ENCODE results near the gene WNK2. TPM values are rescaled to one million over a fixed set of nuclear protein-coding genes. Genes with fewer than 3 reads are reported as not detected.

Gene WNK2
- total and polyA plus RNA-seq, 2 donors (not counting 3 experiments of a cell fraction or from before 2014, with no cell fraction given), result not detected

- ChIA-PET CTCF (interaction anchor here (0.6 to 0.9 kb wide), 2 partner anchors 21 to 23 kb away, joined by 3 read pairs; no protein-coding TSS in a partner anchor), POLR2A (no interaction called here)
- H3K9me3 ChIP-seq (replicated peaks; ENCODE audit: control insufficient read depth, insufficient read depth, low read length), result no peaks in the 10 kb centered on the region
- H3K36me3 ChIP-seq (ENCODE audit: control insufficient read depth in 2 of 2, extremely low read depth in 1 of 2, insufficient read depth in 2 of 2, low read length in 2 of 2), result no peaks in the 10 kb centered on the region
- no peaks in the 10 kb centered on the region for H3K79me2 ChIP-seq (ENCODE audit: control insufficient read depth, insufficient read depth, low read length)
- H3K4me3 ChIP-seq (replicated peaks in 1 of 3; ENCODE audit: insufficient read depth in 1 of 3, low read depth in 1 of 3, low read length in 3 of 3), result no peak overlapping the region
- intact Hi-C loops (cut with micrococcal nuclease), result no loop called here
- no peak overlapping the region for H2AFZ ChIP-seq (ENCODE audit: low read depth, low read length)
- H3K27me3 ChIP-seq (ENCODE audit: control insufficient read depth in 2 of 2, insufficient read depth in 2 of 2, low read length in 2 of 2), result no peaks in the 10 kb centered on the region
- dilution Hi-C loops (cut with MboI; ENCODE audit: extremely low pct_ligation_motif_present, low sequenced_read_pairs), result no loop called here
- no peak overlapping the region for H3K27ac ChIP-seq (ENCODE audit: insufficient read depth, low read depth, low read length)
- DNase-seq (ENCODE audit: low read depth, low spot score) (no peak), FAIRE-seq (no peak)
- H3K4me1 ChIP-seq (ENCODE audit: control insufficient read depth, extremely low read depth, insufficient read depth, low read length), result no peaks in the 10 kb centered on the region
- BruUV-seq (replicated peaks), result no TSS peak
- no peaks in the 10 kb centered on the region for H3K9me1 ChIP-seq (replicated peaks; ENCODE audit: control insufficient read depth, extremely low read depth, insufficient read depth, low read length)
- TF ChIP-seq, protein P1, sequence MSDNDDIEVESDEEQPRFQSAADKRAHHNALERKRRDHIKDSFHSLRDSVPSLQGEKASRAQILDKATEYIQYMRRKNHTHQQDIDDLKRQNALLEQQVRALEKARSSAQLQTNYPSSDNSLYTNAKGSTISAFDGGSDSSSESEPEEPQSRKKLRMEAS (IDR thresholded peaks at IDR 0.05; ENCODE audit: insufficient read depth, insufficient read length), result no peak
- no peak for TF ChIP-seq POLR2A (IDR thresholded peaks at IDR 0.05; ENCODE audit: low read depth, low read length)
- no peak for TF ChIP-seq GATA2 (IDR thresholded peaks at IDR 0.05; ENCODE audit: insufficient read depth, insufficient read length, low read depth, low read length)
- no peak overlapping the region for H3K4me2 ChIP-seq (ENCODE audit: insufficient read depth, low read length)
- H3K9ac ChIP-seq (replicated peaks; ENCODE audit: extremely low read depth, insufficient read depth, low read length), result no peak overlapping the region
- no peaks in the 10 kb centered on the region for H4K20me1 ChIP-seq (replicated peaks; ENCODE audit: control insufficient read depth, extremely low read depth, insufficient read depth, low read length)
Measured at GRCh38 chr9:93196096-93197055, 12.4 kb downstream of the WNK2 start.

- Histone ChIP-seq H4K20me1 (replicated peaks; ENCODE audit: control insufficient read depth, extremely low read depth, insufficient read depth, low read length) (no peaks in the 10 kb centered on the region), H3K9me3 (replicated peaks; ENCODE audit: control insufficient read depth, insufficient read depth, low read length) (no peaks in the 10 kb centered on the region), H3K4me2 (ENCODE audit: insufficient read depth, low read length) (no peak overlapping the region), H3K4me3 (replicated peaks in 1 of 3; ENCODE audit: insufficient read depth in 1 of 3, low read depth in 1 of 3, low read length in 3 of 3) (no peak overlapping the region), H3K4me1 (ENCODE audit: control insufficient read depth, extremely low read depth, insufficient read depth, low read length) (no peaks in the 10 kb centered on the region), H3K36me3 (ENCODE audit: control insufficient read depth in 2 of 2, extremely low read depth in 1 of 2, insufficient read depth in 2 of 2, low read length in 2 of 2) (no peaks in the 10 kb centered on the region), H3K79me2 (ENCODE audit: control insufficient read depth, insufficient read depth, low read length) (no peaks in the 10 kb centered on the region), H3K27me3 (ENCODE audit: control insufficient read depth in 2 of 2, insufficient read depth in 2 of 2, low read length in 2 of 2) (no peaks in the 10 kb centered on the region), H2AFZ (ENCODE audit: low read depth, low read length) (no peak overlapping the region), H3K9me1 (replicated peaks; ENCODE audit: control insufficient read depth, extremely low read depth, insufficient read depth, low read length) (no peaks in the 10 kb centered on the region), H3K9ac (replicated peaks; ENCODE audit: extremely low read depth, insufficient read depth, low read length) (no peak overlapping the region), H3K27ac (ENCODE audit: insufficient read depth, low read depth, low read length) (no peak overlapping the region)
- FAIRE-seq (no peak), DNase-seq (ENCODE audit: low read depth, low spot score) (no peak)
- ChIA-PET POLR2A (no interaction called here), CTCF (no interaction called here)
- dilution Hi-C loops (cut with MboI; ENCODE audit: extremely low pct_ligation_motif_present, low sequenced_read_pairs) (no loop called here), intact Hi-C loops (cut with micrococcal nuclease) (no loop called here)
- BruUV-seq (replicated peaks), result no TSS peak
- TF ChIP-seq, protein P2, sequence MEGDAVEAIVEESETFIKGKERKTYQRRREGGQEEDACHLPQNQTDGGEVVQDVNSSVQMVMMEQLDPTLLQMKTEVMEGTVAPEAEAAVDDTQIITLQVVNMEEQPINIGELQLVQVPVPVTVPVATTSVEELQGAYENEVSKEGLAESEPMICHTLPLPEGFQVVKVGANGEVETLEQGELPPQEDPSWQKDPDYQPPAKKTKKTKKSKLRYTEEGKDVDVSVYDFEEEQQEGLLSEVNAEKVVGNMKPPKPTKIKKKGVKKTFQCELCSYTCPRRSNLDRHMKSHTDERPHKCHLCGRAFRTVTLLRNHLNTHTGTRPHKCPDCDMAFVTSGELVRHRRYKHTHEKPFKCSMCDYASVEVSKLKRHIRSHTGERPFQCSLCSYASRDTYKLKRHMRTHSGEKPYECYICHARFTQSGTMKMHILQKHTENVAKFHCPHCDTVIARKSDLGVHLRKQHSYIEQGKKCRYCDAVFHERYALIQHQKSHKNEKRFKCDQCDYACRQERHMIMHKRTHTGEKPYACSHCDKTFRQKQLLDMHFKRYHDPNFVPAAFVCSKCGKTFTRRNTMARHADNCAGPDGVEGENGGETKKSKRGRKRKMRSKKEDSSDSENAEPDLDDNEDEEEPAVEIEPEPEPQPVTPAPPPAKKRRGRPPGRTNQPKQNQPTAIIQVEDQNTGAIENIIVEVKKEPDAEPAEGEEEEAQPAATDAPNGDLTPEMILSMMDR (IDR thresholded peaks at IDR 0.05; ENCODE audit: extremely low read depth in 1 of 2, insufficient read depth in 1 of 2, low read depth in 1 of 2, low read length in 2 of 2), result no peak
- TF ChIP-seq, protein P1 (IDR thresholded peaks at IDR 0.05; ENCODE audit: insufficient read depth, insufficient read length), result no peak
- no peak for TF ChIP-seq MYC (IDR thresholded peaks at IDR 0.05; ENCODE audit: low read depth, low read length)
- no peak for TF ChIP-seq GATA2 (IDR thresholded peaks at IDR 0.05; ENCODE audit: insufficient read depth, insufficient read length, low read depth, low read length)
- TF ChIP-seq EZH2 (IDR thresholded peaks at IDR 0.05; ENCODE audit: borderline replicate concordance, low read depth, low read length, severe bottlenecking), result no peak
- no peak for TF ChIP-seq JUN (IDR thresholded peaks at IDR 0.05; ENCODE audit: borderline replicate concordance, insufficient read depth, insufficient read length, low read depth)
- no peak for TF ChIP-seq POLR2AphosphoS5 (IDR thresholded peaks at IDR 0.05; ENCODE audit: insufficient read depth, low read depth, low read length)
Measured at GRCh38 chr9:93197670-93198069, 13.7 kb downstream of the WNK2 start.

Measured in endothelial cell of umbilical vein (primary cell).